GM12878 (cell line): ENCODE measurements around the gene CIPC. TPM values are rescaled to one million over a fixed set of nuclear protein-coding genes. Genes with fewer than 3 reads are reported as not detected.

Experiments
- ATAC-seq: fragments of 200-7000 bp; cut with Tn5 transposase; 3 replicates; pipeline ENCODE4 v1.9.1; 2020; ENCODE audit warnings: mild to moderate bottlenecking, moderate library complexity
- BruUV-seq: library from RNA; stranded (reverse); fragments of 400-500 nt; replicated peaks from 2 replicates; lab custom pipeline; 2021; lab: Mats Ljungman, UMichigan
- CTCF ChIA-PET: fragments of 300-600 bp; sonication (Branson Sonifier 250); formaldehyde crosslinking; extraction: SDS; loops from one replicate; lab custom pipeline; 2021; ENCODE audit warnings: inconsistent platforms; lab: Yijun Ruan, JAX
- POLR2A ChIA-PET: fragments of 350-600 bp; formaldehyde crosslinking; extraction: SDS; loops from one replicate; lab custom pipeline; 2021; ENCODE audit warnings: inconsistent platforms; lab: Charles Lee
- RAD21 ChIA-PET: fragments of 300-600 bp; sonication (Branson Sonifier 250); formaldehyde crosslinking; loops from one replicate; lab custom pipeline; 2023; ENCODE audit warnings: antibody characterized with exemption; ENCODE audit not compliant: unreplicated experiment; lab: Charles Lee
- SMC1A ChIA-PET: fragments of 300-600 bp; sonication (Branson Sonifier 250); formaldehyde crosslinking; loops from one replicate; lab custom pipeline; 2023; ENCODE audit not compliant: unreplicated experiment, uncharacterized antibody; lab: Charles Lee
- DNase-seq: peaks from one replicate; pipeline ENCODE4 v3.0.0-alpha.2; 2011; ENCODE audit warnings: low read depth, low spot score
- FAIRE-seq: peaks from 3 replicates; lab custom pipeline; 2011; peaks lifted over from hg19 to GRCh38; lab: Jason Lieb, UNC
- H2AFZ ChIP-seq: 2 replicates; pipeline ENCODE4 v1.6.0; 2011; ENCODE audit warnings: low read depth, low read length, control low read depth; ENCODE audit not compliant: control insufficient read depth
- H3K27ac ChIP-seq: 2 replicates; pipeline ENCODE4 v1.5.1; 2011; ENCODE audit warnings: control low read depth; ENCODE audit not compliant: control insufficient read depth, insufficient read depth
- H3K27me3 ChIP-seq, 2 experiments: replicated peaks in 1 of 2; 2 replicates each; pipeline versions ENCODE4 v1.6.0 to v1.6.1; 2011; ENCODE audit warnings: low read length in 1 of 2; ENCODE audit not compliant: control insufficient read depth in 2 of 2, insufficient read depth in 2 of 2
- H3K36me3 ChIP-seq, 2 experiments: 2 replicates each; pipeline ENCODE4 v1.5.1; 2011; ENCODE audit warnings: low read length in 1 of 2; ENCODE audit not compliant: control insufficient read depth in 2 of 2, insufficient read depth in 2 of 2
- H3K4me1 ChIP-seq: 2 replicates; pipeline ENCODE4 v1.6.1; 2011; ENCODE audit warnings: mild to moderate bottlenecking, low read length, moderate library complexity, mixed read lengths; ENCODE audit not compliant: control insufficient read depth, insufficient read depth
- H3K4me2 ChIP-seq: 2 replicates; pipeline ENCODE4 v1.6.0; 2011; ENCODE audit warnings: control low read depth; ENCODE audit not compliant: control insufficient read depth, insufficient read depth
- H3K4me3 ChIP-seq: fragments of 200-600 bp; sonication (generic); 2 replicates; pipeline ENCODE4 v1.5.1; 2016
- H3K79me2 ChIP-seq: 2 replicates; pipeline ENCODE4 v1.6.0; 2011; ENCODE audit warnings: low read length; ENCODE audit not compliant: control insufficient read depth, insufficient read depth
- H3K9ac ChIP-seq: 2 replicates; pipeline ENCODE4 v1.8.0; 2011; ENCODE audit warnings: low read length, control low read depth, mixed read lengths; ENCODE audit not compliant: control insufficient read depth, insufficient read depth
- H3K9me3 ChIP-seq: replicated peaks from 3 replicates; pipeline ENCODE4 v1.5.1; 2011; ENCODE audit warnings: mild to moderate bottlenecking, low read length; ENCODE audit not compliant: control insufficient read depth, insufficient read depth
- H4K20me1 ChIP-seq: 2 replicates; pipeline ENCODE4 v1.6.0; 2011; ENCODE audit not compliant: control insufficient read depth, insufficient read depth
- BCL11A ChIP-seq: IDR thresholded peaks from 2 replicates; pipeline ENCODE4 v1.6.1; 2011; ENCODE audit warnings: low read depth, low read length
- BCL3 ChIP-seq: IDR thresholded peaks from 2 replicates; pipeline ENCODE4 v1.6.1; 2011; ENCODE audit warnings: borderline replicate concordance, low read depth, mild to moderate bottlenecking, moderate library complexity, low read length; ENCODE audit not compliant: insufficient read depth, poor library complexity, severe bottlenecking
- CTCF ChIP-seq, 3 experiments: IDR thresholded peaks in 2 of 3; conservative IDR thresholded peaks in 1 of 3; 2 replicates each; pipeline ENCODE4 v1.5.1; 2011; ENCODE audit warnings: low read depth in 3 of 3, low read length in 3 of 3, mild to moderate bottlenecking in 3 of 3, control low read depth in 2 of 3, moderate library complexity in 2 of 3, inconsistent platforms in 1 of 3, mixed read lengths in 1 of 3; ENCODE audit not compliant: control insufficient read depth in 2 of 3, insufficient read depth in 1 of 3; ENCODE audit errors: extremely low read depth in 1 of 3
- FOS ChIP-seq: IDR thresholded peaks from 3 replicates; pipeline ENCODE4 v1.6.1; 2011; ENCODE audit warnings: borderline replicate concordance; ENCODE audit not compliant: insufficient read length; ENCODE audit errors: extremely low read depth
- GATAD2B ChIP-seq: fragments of 450-650 bp; conservative IDR thresholded peaks from 2 replicates; pipeline ENCODE4 v1.6.1; 2017; ENCODE audit warnings: low read depth, mild to moderate bottlenecking, moderate library complexity
- IRF3 ChIP-seq: fragments of 450-650 bp; IDR thresholded peaks from 2 replicates; pipeline ENCODE4 v1.6.1; 2014; ENCODE audit warnings: mild to moderate bottlenecking
- NR2F1 ChIP-seq: fragments of 450-650 bp; conservative IDR thresholded peaks from 2 replicates; pipeline ENCODE4 v1.6.1; 2017; ENCODE audit warnings: mild to moderate bottlenecking
- RAD21 ChIP-seq: IDR thresholded peaks from 2 replicates; pipeline ENCODE4 v1.6.1; 2011; ENCODE audit warnings: mild to moderate bottlenecking, low read depth, low read length, moderate library complexity; ENCODE audit not compliant: insufficient read depth
- RBBP5 ChIP-seq: fragments of 200-600 bp; sonication (generic); conservative IDR thresholded peaks from 2 replicates; pipeline ENCODE4 v1.6.1; 2016
- SMAD5 ChIP-seq: IDR thresholded peaks from 2 replicates; pipeline ENCODE4 v1.6.1; 2016; ENCODE audit warnings: antibody characterized with exemption, low read depth
- SRF ChIP-seq, 2 experiments: IDR thresholded peaks; 2 replicates each; pipeline ENCODE4 v1.6.1; 2011; ENCODE audit warnings: low read depth in 2 of 2, low read length in 2 of 2, mild to moderate bottlenecking in 1 of 2, moderate library complexity in 1 of 2
- ZNF622 ChIP-seq: fragments of 450-650 bp; IDR thresholded peaks from 2 replicates; pipeline ENCODE4 v1.6.1; 2017; ENCODE audit warnings: mild to moderate bottlenecking, inconsistent platforms
- WGBS: methylation state at CpG from one replicate; pipeline ENCODE4 v1.1.6; 2016; ENCODE audit warnings: low lambda C conversion rate; ENCODE audit not compliant: insufficient replicate concordance, insufficient coverage; ENCODE audit errors: missing lambda C conversion rate; 5-methylcytosine and 5-hydroxymethylcytosine counted together
- in situ Hi-C: fragments of 300-500 bp; cut with MboI; formaldehyde crosslinking; loops from 9 replicates; pipeline ENCODE4 v1.14.3; 2018; ENCODE audit warnings: mixed read lengths
- intact Hi-C: fragments of 100-400 bp; cut with micrococcal nuclease; formaldehyde crosslinking; loops from one replicate; pipeline ENCODE4 v1.14.2; 2022; ENCODE audit not compliant: unreplicated experiment
- polyA plus RNA-seq, 11 experiments: library from polyadenylated mRNA; depleted of rRNA in 4 of 11; unstranded in 6 of 11; stranded (reverse) in 5 of 11; fragments of >200 nt; fragmentation: Nextera tagmentation in 4 of 11; fragmentation: Illumina TruSeq in 1 of 11; extraction: Ambion mirVana in 4 of 11; extraction: Trizol in 1 of 11; gene quantifications; 1 replicate in 1 of 11; 2 replicates in 10 of 11; pipeline versions ENCODE4 v1.2.1 to v1.2.3, GENCODE V29; 2011 to 2016; ENCODE audit warnings: inconsistent platforms in 2 of 11, missing spikeins in 2 of 11, low read depth in 1 of 11
- total RNA-seq, 4 experiments: library from RNA; depleted of rRNA in 3 of 4; stranded (reverse); fragments of >200 nt in 3 of 4; fragmentation: Illumina TruSeq in 1 of 4; extraction: Trizol in 1 of 4; gene quantifications; 2 replicates each; pipeline versions ENCODE4 v1.2.1 to v1.2.3, GENCODE V29; 2013 to 2021

The CIPC gene
- total and polyA plus RNA-seq, 10 of the 15 experiments (the other 5 are each of a cell fraction or from before 2014, with no cell fraction given): 5.6 to 29.5 (median 16.5) TPM

- CTCF ChIA-PET: interaction anchor here (0.8 to 6.7 kb wide), 33 partner anchors 10 to 182 kb away, joined by 3 to 170 read pairs (median 7); partner anchors contain the start of gene IRF2BPL
- Histone ChIP-seq H3K9ac (no peak overlapping the region; the same call in 1 of the 2 replicates), H3K27me3 (no peaks in the 10 kb centered on the region), H3K4me3 (no peak overlapping the region), H2AFZ (peak overlapping the region; percentile 27; the same call in 1 of the 2 replicates), H3K27ac (no peak overlapping the region), H3K4me1 (peaks cover 12% of the 10 kb centered on the region), H3K9me3 (no peaks in the 10 kb centered on the region; the same call in 2 of the 3 replicates), H3K4me2 (no peak overlapping the region), H4K20me1 (no peaks in the 10 kb centered on the region; the same call in 1 of the 2 replicates), H3K36me3 (no peaks in the 10 kb centered on the region), H3K79me2 (no peaks in the 10 kb centered on the region)
- SMC1A ChIA-PET: interaction anchor here (0.6 to 6.2 kb wide), 31 partner anchors 10 to 547 kb away, joined by 3 to 174 read pairs (median 5); no protein-coding TSS in a partner anchor
- in situ Hi-C loops: no loop called here
- TF ChIP-seq ZNF622 (no peak), CTCF (IDR thresholded peaks at IDR 0.05 in 2 of 3, conservative IDR thresholded peaks at IDR 0.05 in 1 of 3; ENCODE audit: control insufficient read depth in 2 of 3, extremely low read depth in 1 of 3, insufficient read depth in 1 of 3, low read depth in 3 of 3, low read length in 3 of 3) (no peak), RAD21 (no peak), FOS (no peak), IRF3 (no peak), GATAD2B (no peak), SMAD5 (no peak), SRF (IDR thresholded peaks at IDR 0.05; ENCODE audit: low read depth in 2 of 2, low read length in 2 of 2) (no peak), NR2F1 (no peak), RBBP5 (no peak), BCL3 (no peak), BCL11A (no peak)
- DNase-seq: no peak
- intact Hi-C loops: loop anchor here (1.0 to 2.0 kb wide), 4 partner anchors 24 to 176 kb away; partner anchors contain the start of gene IRF2BPL
- RAD21 ChIA-PET: interaction anchor here (0.7 to 6.6 kb wide), 34 partner anchors 9 to 188 kb away, joined by 3 to 119 read pairs (median 5); no protein-coding TSS in a partner anchor
- no TSS peak for BruUV-seq
- POLR2A ChIA-PET: interaction anchor here (0.7 to 2.4 kb wide), 14 partner anchors 8 to 139 kb away, joined by 3 to 11 read pairs (median 4); no protein-coding TSS in a partner anchor
- FAIRE-seq: no peak
- WGBS: 72% methylated on average over 8 of the region's 8 CpGs
- ATAC-seq: peak; percentile 38
Observed at GRCh38 chr14:77052281-77053044, 45.6 kb upstream of the CIPC start.
